ENCODE results near the gene SLC11A2.
A peak's percentile ranks its signal among the peaks of the same experiment; 100 is the strongest.

Gene SLC11A2

GRCh38 chr12:50937653-50938052, 88.5 kb downstream of the SLC11A2 start:
- Histone ChIP-seq H3K36me3 (ENCODE audit: insufficient read depth, low read length) (peaks cover 25% of the 10 kb centered on the region), H3K4me1 (ENCODE audit: insufficient read depth, low read length, severe bottlenecking) (peaks cover 10% of the 10 kb centered on the region), H3K9ac (ENCODE audit: low read length) (no peak overlapping the region), H4K20me1 (ENCODE audit: insufficient read depth, low read length) (no peaks in the 10 kb centered on the region), H3K27ac (ENCODE audit: low read depth, low read length, poor library complexity, severe bottlenecking) (no peak overlapping the region), H3K79me2 (ENCODE audit: insufficient read depth, low read length) (no peaks in the 10 kb centered on the region), H3K27me3 (ENCODE audit: insufficient read depth, low read length) (no peaks in the 10 kb centered on the region), H3K4me3 (ENCODE audit: low read depth, low read length, poor library complexity, severe bottlenecking) (no peak overlapping the region), H2AFZ (ENCODE audit: low read length) (no peak overlapping the region), H3K9me2 (ENCODE audit: low read depth, low read length) (no peaks in the 10 kb centered on the region), H3F3A (ENCODE audit: insufficient read depth, low read length) (no peaks in the 10 kb centered on the region), H3K9me3 (ENCODE audit: low read length) (peaks cover 15% of the 10 kb centered on the region), H3K4me2 (ENCODE audit: low read length) (no peak overlapping the region)
- TF ChIP-seq CTCF (IDR thresholded peaks at IDR 0.05; ENCODE audit: low read length) (no peak), EZH2 (IDR thresholded peaks at IDR 0.05; ENCODE audit: borderline replicate concordance, low read length) (no peak)

GRCh38 chr12:50936821-50937530, 89.2 kb downstream of the SLC11A2 start:
- Histone ChIP-seq H3K9ac (ENCODE audit: low read length) (no peak overlapping the region), H4K20me1 (ENCODE audit: insufficient read depth, low read length) (no peaks in the 10 kb centered on the region), H3K79me2 (ENCODE audit: insufficient read depth, low read length) (no peaks in the 10 kb centered on the region), H3K27ac (ENCODE audit: low read depth, low read length, poor library complexity, severe bottlenecking) (no peak overlapping the region), H3K27me3 (ENCODE audit: insufficient read depth, low read length) (no peaks in the 10 kb centered on the region), H3K36me3 (ENCODE audit: insufficient read depth, low read length) (peaks cover 31% of the 10 kb centered on the region), H3K4me3 (ENCODE audit: low read depth, low read length, poor library complexity, severe bottlenecking) (no peak overlapping the region), H3K4me1 (ENCODE audit: insufficient read depth, low read length, severe bottlenecking) (peaks cover 13% of the 10 kb centered on the region), H3K4me2 (ENCODE audit: low read length) (no peak overlapping the region), H3K9me3 (ENCODE audit: low read length) (peaks cover 15% of the 10 kb centered on the region), H2AFZ (ENCODE audit: low read length) (no peak overlapping the region), H3K9me2 (ENCODE audit: low read depth, low read length) (no peaks in the 10 kb centered on the region), H3F3A (ENCODE audit: insufficient read depth, low read length) (no peaks in the 10 kb centered on the region)
- TF ChIP-seq CTCF (IDR thresholded peaks at IDR 0.05; ENCODE audit: low read length), result no peak
- TF ChIP-seq EZH2 (IDR thresholded peaks at IDR 0.05; ENCODE audit: borderline replicate concordance, low read length), result no peak

GRCh38 chr12:50934981-50935807, 91.0 kb downstream of the SLC11A2 start:
- no peak overlapping the region for H3K9ac ChIP-seq (ENCODE audit: low read length)
- no peak overlapping the region for H3K4me2 ChIP-seq (ENCODE audit: low read length)
- TF ChIP-seq EZH2 (IDR thresholded peaks at IDR 0.05; ENCODE audit: borderline replicate concordance, low read length), result no peak
- TF ChIP-seq CTCF (IDR thresholded peaks at IDR 0.05; ENCODE audit: low read length), result no peak
- no peaks in the 10 kb centered on the region for H3K79me2 ChIP-seq (ENCODE audit: insufficient read depth, low read length)
- no peak overlapping the region for H3K4me3 ChIP-seq (ENCODE audit: low read depth, low read length, poor library complexity, severe bottlenecking)
- peak overlapping the region; percentile 51 for H3K27ac ChIP-seq (ENCODE audit: low read depth, low read length, poor library complexity, severe bottlenecking)
- no peaks in the 10 kb centered on the region for H3K27me3 ChIP-seq (ENCODE audit: insufficient read depth, low read length)
- H3K9me3 ChIP-seq (ENCODE audit: low read length), result peaks cover 15% of the 10 kb centered on the region
- H2AFZ ChIP-seq (ENCODE audit: low read length), result no peak overlapping the region
- peaks cover 20% of the 10 kb centered on the region for H3K4me1 ChIP-seq (ENCODE audit: insufficient read depth, low read length, severe bottlenecking)
- no peaks in the 10 kb centered on the region for H4K20me1 ChIP-seq (ENCODE audit: insufficient read depth, low read length)
- H3F3A ChIP-seq (ENCODE audit: insufficient read depth, low read length), result no peaks in the 10 kb centered on the region
- H3K9me2 ChIP-seq (ENCODE audit: low read depth, low read length), result no peaks in the 10 kb centered on the region
- H3K36me3 ChIP-seq (ENCODE audit: insufficient read depth, low read length), result peaks cover 49% of the 10 kb centered on the region
